Lower lobe of right lung (tissue), 2 donors: Measurements from ENCODE around the gene IL18R1. TPM values are rescaled to one million over a fixed set of nuclear protein-coding genes. Genes with fewer than 3 reads are reported as not detected.

ENCODE experiments used
- ATAC-seq, 2 donors: fragments of 200-7000 bp; cut with Tn5 transposase; one replicate each; pipeline ENCODE4 v1.9.1; 2020 to 2022; ENCODE audit warnings: mild to moderate bottlenecking in 2 of 2, moderate library complexity in 2 of 2
- DNase-seq: peaks from one replicate; pipeline ENCODE4 v3.0.0-alpha.2; 2020
- H3K27ac ChIP-seq: fragments of 200-600 bp; one replicate; pipeline ENCODE4 v1.8.0; 2022
- H3K27me3 ChIP-seq: fragments of 200-600 bp; one replicate; pipeline ENCODE4 v1.8.0; 2022; ENCODE audit warnings: low read depth
- H3K36me3 ChIP-seq: fragments of 200-600 bp; one replicate; pipeline ENCODE4 v1.8.0; 2022; ENCODE audit warnings: mild to moderate bottlenecking
- H3K4me1 ChIP-seq: fragments of 200-600 bp; one replicate; pipeline ENCODE4 v1.8.0; 2022
- H3K4me3 ChIP-seq: fragments of 200-600 bp; one replicate; pipeline ENCODE4 v1.8.0; 2022; ENCODE audit warnings: mild to moderate bottlenecking
- H3K9me3 ChIP-seq: fragments of 200-600 bp; one replicate; pipeline ENCODE4 v1.8.0; 2022
- intact Hi-C: fragments of 100-400 bp; cut with DNase I; formaldehyde crosslinking; loops from one replicate; pipeline ENCODE4 v1.11.0; 2022
- total RNA-seq: library from RNA; stranded (reverse); fragmentation: NEBNext Ultra II Directional; extraction: Animal tissue kit (Norgen Biotek cat#: 25700); gene quantifications from one replicate; pipeline ENCODE4 v1.2.1, GENCODE V29; 2021
- TF ChIP-seq, protein P1 (sequence below): fragments of 200-600 bp; IDR thresholded peaks from one replicate; pipeline ENCODE4 v1.8.0; 2022; ENCODE audit warnings: antibody characterized with exemption, mild to moderate bottlenecking
- donor health status: DM: no; HTN: yes; CAD: no; lungs with severe emphysema.

The IL18R1 gene
- total RNA-seq, 1 donor from 2014 or later = 27.5 TPM

DNA sequence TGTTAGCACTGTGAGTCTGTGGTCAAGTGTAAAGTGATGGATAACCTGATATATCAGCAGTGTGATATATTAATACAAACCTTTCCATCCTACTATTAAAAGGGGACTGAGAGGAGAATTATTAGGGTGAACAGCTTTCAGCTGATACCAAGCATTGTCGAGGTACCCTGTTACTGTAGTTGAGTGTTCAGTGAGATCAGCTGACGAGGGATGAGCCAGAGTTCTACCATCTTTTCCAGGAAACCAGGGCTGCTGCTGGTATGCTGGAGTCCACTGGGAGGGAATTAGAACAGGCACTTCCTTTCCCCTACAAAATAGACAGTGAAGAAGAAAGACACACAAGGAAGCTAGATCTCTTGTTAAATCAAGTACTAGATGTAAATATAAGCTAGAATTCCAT, 67.8 kb downstream of the IL18R1 start:
- Histone ChIP-seq H3K4me1 (no peaks in the 10 kb centered on the region), H3K36me3 (no peaks in the 10 kb centered on the region), H3K27ac (peak overlapping the region; percentile 15), H3K27me3 (no peaks in the 10 kb centered on the region), H3K9me3 (no peaks in the 10 kb centered on the region), H3K4me3 (no peak overlapping the region)
- TF ChIP-seq, protein P1, sequence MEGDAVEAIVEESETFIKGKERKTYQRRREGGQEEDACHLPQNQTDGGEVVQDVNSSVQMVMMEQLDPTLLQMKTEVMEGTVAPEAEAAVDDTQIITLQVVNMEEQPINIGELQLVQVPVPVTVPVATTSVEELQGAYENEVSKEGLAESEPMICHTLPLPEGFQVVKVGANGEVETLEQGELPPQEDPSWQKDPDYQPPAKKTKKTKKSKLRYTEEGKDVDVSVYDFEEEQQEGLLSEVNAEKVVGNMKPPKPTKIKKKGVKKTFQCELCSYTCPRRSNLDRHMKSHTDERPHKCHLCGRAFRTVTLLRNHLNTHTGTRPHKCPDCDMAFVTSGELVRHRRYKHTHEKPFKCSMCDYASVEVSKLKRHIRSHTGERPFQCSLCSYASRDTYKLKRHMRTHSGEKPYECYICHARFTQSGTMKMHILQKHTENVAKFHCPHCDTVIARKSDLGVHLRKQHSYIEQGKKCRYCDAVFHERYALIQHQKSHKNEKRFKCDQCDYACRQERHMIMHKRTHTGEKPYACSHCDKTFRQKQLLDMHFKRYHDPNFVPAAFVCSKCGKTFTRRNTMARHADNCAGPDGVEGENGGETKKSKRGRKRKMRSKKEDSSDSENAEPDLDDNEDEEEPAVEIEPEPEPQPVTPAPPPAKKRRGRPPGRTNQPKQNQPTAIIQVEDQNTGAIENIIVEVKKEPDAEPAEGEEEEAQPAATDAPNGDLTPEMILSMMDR = no peak
- intact Hi-C loops = no loop called here
- no peak for ATAC-seq
- no peak for DNase-seq

GRCh38 chr2:102424754-102425153, 69.2 kb downstream of the IL18R1 start:
- ATAC-seq = peak in 1 of 2 donors; percentile 50

GRCh38 chr2:102425441-102426132, 70.0 kb downstream of the IL18R1 start:
- no peaks in the 10 kb centered on the region for H3K36me3 ChIP-seq
- no peaks in the 10 kb centered on the region for H3K4me1 ChIP-seq
- H3K4me3 ChIP-seq = no peak overlapping the region
- TF ChIP-seq, protein P1 = no peak
- no peaks in the 10 kb centered on the region for H3K9me3 ChIP-seq
- intact Hi-C loops = no loop called here
- no peaks in the 10 kb centered on the region for H3K27me3 ChIP-seq
- H3K27ac ChIP-seq = no peak overlapping the region
- ATAC-seq (no peak), DNase-seq (no peak)

More at GRCh38 chr2:102424754-102425153, 69.2 kb downstream of the IL18R1 start:
- intact Hi-C loops = no loop called here
- TF ChIP-seq, protein P1 = no peak
- Histone ChIP-seq H3K9me3 (no peaks in the 10 kb centered on the region), H3K36me3 (no peaks in the 10 kb centered on the region), H3K27me3 (no peaks in the 10 kb centered on the region), H3K4me1 (no peaks in the 10 kb centered on the region), H3K4me3 (no peak overlapping the region), H3K27ac (no peak overlapping the region)
- no peak for DNase-seq

DNA sequence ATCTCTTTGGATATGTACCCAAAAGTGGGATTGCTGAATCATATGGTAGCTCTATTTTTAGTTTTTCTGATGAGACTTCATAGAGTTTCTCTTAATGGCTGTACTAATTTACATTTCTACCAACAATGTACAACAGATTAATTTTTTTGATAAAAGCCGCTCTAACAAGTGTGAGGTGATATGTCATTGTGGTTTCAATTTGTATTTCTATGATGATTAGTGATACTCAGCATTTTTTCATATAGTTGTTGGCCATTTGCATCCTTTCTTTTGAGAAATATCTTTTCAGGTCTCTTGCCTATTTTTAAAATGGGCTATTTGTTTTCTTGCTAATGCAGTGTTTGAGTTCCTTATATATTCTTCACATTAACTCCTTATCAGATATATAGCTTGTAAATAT, 71.7 kb downstream of the IL18R1 start:
- Histone ChIP-seq H3K27ac (no peak overlapping the region), H3K4me1 (no peaks in the 10 kb centered on the region), H3K36me3 (no peaks in the 10 kb centered on the region), H3K27me3 (no peaks in the 10 kb centered on the region), H3K4me3 (no peak overlapping the region), H3K9me3 (no peaks in the 10 kb centered on the region)
- ATAC-seq = no peak
- intact Hi-C loops = no loop called here
- TF ChIP-seq, protein P1 = no peak
- no peak for DNase-seq

GRCh38 chr2:102428573-102428972, 73.0 kb downstream of the IL18R1 start:
- ATAC-seq (no peak), DNase-seq (no peak)
- TF ChIP-seq, protein P1 = no peak
- Histone ChIP-seq H3K27ac (no peak overlapping the region), H3K4me3 (no peak overlapping the region), H3K27me3 (no peaks in the 10 kb centered on the region), H3K9me3 (no peaks in the 10 kb centered on the region), H3K4me1 (no peaks in the 10 kb centered on the region), H3K36me3 (no peaks in the 10 kb centered on the region)
- intact Hi-C loops = no loop called here
